Thyroid gland (tissue), 4 donors: ENCODE data around the gene GRAMD4. TPM values are rescaled to one million over a fixed set of nuclear protein-coding genes. Genes with fewer than 3 reads are reported as not detected.

Experiments
- DNase-seq, 2 donors: peaks; one replicate each; pipeline ENCODE4 v3.0.0-alpha.2; 2019
- H3K27ac ChIP-seq, 3 donors: fragments of 200-600 bp; sonication (generic); 1 replicate in 2 of 3; 2 replicates in 1 of 3; pipeline ENCODE4 v1.5.1; 2016 to 2019; ENCODE audit warnings: mild to moderate bottlenecking in 1 of 3, moderate library complexity in 1 of 3
- H3K27me3 ChIP-seq: fragments of 200-600 bp; sonication (generic); one replicate; pipeline ENCODE4 v1.5.1; 2019
- H3K36me3 ChIP-seq, 2 donors: fragments of 200-600 bp; sonication (generic); one replicate each; pipeline ENCODE4 v1.5.1; 2016 to 2019
- H3K4me1 ChIP-seq, 2 donors: fragments of 200-600 bp; sonication (generic); one replicate each; pipeline ENCODE4 v1.5.1; 2017 to 2019
- H3K4me3 ChIP-seq, 3 donors: fragments of 200-600 bp; sonication (generic); replicated peaks in 1 of 3; 1 replicate in 2 of 3; 2 replicates in 1 of 3; pipeline ENCODE4 v1.5.1; 2016; ENCODE audit warnings: mild to moderate bottlenecking in 1 of 3
- H3K9me3 ChIP-seq: fragments of 200-600 bp; sonication (generic); one replicate; pipeline ENCODE4 v1.5.1; 2017
- CTCF ChIP-seq, 6 experiments: fragments of 200-600 bp in 3 of 6; fragments of 450-650 bp in 3 of 6; sonication (generic) in 3 of 6; IDR thresholded peaks; one replicate each; pipeline ENCODE4 v1.5.1; 2016 to 2019; ENCODE audit warnings: antibody characterized with exemption in 6 of 6, mild to moderate bottlenecking in 2 of 6, inconsistent platforms in 1 of 6, moderate library complexity in 1 of 6
- POLR2A ChIP-seq, 2 donors: fragments of 450-650 bp; IDR thresholded peaks; one replicate each; pipeline ENCODE4 v1.6.1; 2017; ENCODE audit warnings: antibody characterized with exemption in 2 of 2, mild to moderate bottlenecking in 2 of 2, moderate library complexity in 1 of 2
- WGBS, 2 donors: methylation state at CpG; one replicate each; pipeline ENCODE4 v1.1.5; 2017; 5-methylcytosine and 5-hydroxymethylcytosine counted together
- intact Hi-C: fragments of 100-400 bp; cut with DNase I; formaldehyde crosslinking; loops from one replicate; pipeline ENCODE4 v1.15.1; 2023
- total RNA-seq, 4 donors: library from RNA; depleted of rRNA; stranded (reverse); fragments of >200 nt; gene quantifications; one replicate each; pipeline ENCODE4 v1.2.3, GENCODE V29; 2016

The GRAMD4 gene
- total RNA-seq, 4 donors from 2014 or later: 33.5 to 193 (median 62.1) TPM

GRCh38 chr22:46613606-46614021 lies 6.6 kb upstream of the GRAMD4 start:
- Histone ChIP-seq H3K9me3 (no peaks in the 10 kb centered on the region), H3K27me3 (no peaks in the 10 kb centered on the region), H3K4me1 (peaks cover 28 to 48% of the 10 kb centered on the region in 2 donors), H3K27ac (no peak overlapping the region), H3K36me3 (no peaks in the 10 kb centered on the region), H3K4me3 (no peak overlapping the region)
- intact Hi-C loops: no loop called here
- DNase-seq: no peak
- 70% methylated on average over 10 to 12 of the region's 13 CpGs for WGBS, 2 donors
- TF ChIP-seq POLR2A (IDR thresholded peaks at IDR 0.05) (no peak), CTCF (IDR thresholded peaks at IDR 0.05) (no peak)

DNA sequence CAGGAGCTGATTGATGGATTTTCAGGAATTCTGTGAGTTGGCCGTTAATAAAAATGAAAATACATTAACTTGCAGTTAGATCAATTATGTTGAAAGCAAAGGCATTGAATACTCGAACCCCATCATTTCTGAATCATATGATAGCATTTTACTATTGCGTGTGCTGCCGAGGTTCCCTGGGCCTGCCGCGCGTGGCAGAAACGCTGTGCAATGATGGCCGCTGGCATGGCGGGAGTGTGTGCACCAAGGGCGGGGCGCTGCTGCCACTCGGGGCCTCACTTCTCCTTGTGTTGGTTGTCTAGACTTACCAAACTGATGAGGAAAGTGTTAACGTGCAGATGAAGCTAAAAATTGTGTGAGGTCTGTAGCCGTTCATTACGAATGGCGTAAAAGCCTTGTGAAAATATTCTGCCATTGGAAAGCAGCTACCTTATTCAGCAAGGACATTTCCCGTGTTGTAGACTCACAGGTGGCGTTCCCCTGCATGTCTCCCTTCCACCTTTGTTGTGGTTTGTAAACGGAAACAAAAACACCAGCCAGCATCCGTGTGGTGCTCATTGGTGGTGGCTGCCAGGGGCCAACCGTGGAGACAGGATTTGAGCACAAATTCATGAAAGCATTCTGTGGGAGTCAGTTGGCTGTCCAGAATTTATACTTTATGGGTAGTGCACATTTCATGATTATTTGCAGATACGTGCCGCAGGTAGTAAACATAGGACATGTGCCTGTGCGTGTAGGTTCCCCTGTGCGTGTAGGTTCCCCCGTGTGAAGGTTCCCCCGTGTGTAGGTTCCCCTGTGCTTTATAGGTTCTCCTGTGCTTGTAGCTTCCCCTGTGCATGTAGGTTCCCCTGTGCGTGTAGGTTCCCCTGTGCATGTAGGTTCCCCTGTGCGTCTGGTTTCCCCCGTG lies 5.9 kb upstream of the GRAMD4 start:
- 84 to 89% methylated on average over 30 to 31 of the region's 31 CpGs for WGBS, 2 donors
- H3K27ac ChIP-seq: no peak overlapping the region
- TF ChIP-seq CTCF (IDR thresholded peaks at IDR 0.05) (no peak), POLR2A (IDR thresholded peaks at IDR 0.05) (no peak)
- intact Hi-C loops: no loop called here
- no peak overlapping the region for H3K4me3 ChIP-seq
- peaks cover 35 to 55% of the 10 kb centered on the region in 2 donors for H3K4me1 ChIP-seq
- H3K9me3 ChIP-seq: no peaks in the 10 kb centered on the region
- DNase-seq: no peak
- no peaks in the 10 kb centered on the region for H3K36me3 ChIP-seq
- H3K27me3 ChIP-seq: no peaks in the 10 kb centered on the region

DNA sequence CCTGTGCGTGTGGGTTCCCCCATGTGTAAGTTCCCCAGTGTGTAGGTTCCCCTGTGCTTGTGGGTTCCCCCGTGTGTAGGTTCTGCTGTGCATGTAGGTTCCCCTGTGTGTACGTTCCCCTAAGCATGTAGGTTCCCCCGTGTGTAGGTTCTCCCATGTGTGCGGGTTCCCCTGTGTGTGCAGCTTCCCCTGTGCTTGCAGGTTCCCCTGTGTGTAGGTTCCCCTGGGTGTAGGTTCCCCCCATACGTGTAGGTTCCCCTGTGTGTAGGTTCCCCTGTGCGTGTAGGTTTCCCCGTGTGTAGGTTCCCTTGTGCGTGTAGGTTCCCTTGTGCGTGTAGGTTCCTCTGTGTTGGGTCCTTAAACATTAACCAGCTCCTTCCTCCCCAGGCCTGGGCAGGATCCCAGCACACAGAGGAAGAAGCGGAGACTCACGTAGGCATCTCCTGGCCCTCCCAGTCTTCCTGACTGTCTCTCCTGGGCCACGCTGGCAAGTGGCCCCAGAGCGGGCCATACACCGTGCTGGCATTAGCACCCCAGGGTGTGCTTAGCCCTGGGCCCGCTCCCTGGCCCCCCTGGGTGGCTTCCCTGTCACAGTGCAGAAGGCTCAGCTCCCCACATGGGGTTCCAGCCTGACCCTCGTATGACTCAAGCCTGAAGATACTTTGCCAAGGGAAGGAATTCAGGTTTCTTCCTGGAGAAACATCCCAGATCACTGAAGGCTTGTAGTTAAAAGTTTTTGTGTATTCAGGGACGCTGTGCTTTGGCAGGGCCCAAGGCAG lies 2.8 kb upstream of the GRAMD4 start:
- intact Hi-C loops: no loop called here
- Histone ChIP-seq H3K36me3 (no peaks in the 10 kb centered on the region), H3K4me1 (peaks cover 57 to 68% of the 10 kb centered on the region in 2 donors), H3K27ac (no peak overlapping the region), H3K4me3 (no peak overlapping the region), H3K27me3 (no peaks in the 10 kb centered on the region), H3K9me3 (no peaks in the 10 kb centered on the region)
- DNase-seq: no peak
- TF ChIP-seq POLR2A (IDR thresholded peaks at IDR 0.05) (no peak), CTCF (IDR thresholded peaks at IDR 0.05) (no peak)
- 80 to 85% methylated on average over 14 to 16 of the region's 18 CpGs for WGBS, 2 donors

GRCh38 chr22:46617986-46618647 lies 2.1 kb upstream of the GRAMD4 start:
- Histone ChIP-seq H3K36me3 (no peaks in the 10 kb centered on the region), H3K4me1 (peaks cover 52 to 62% of the 10 kb centered on the region in 2 donors), H3K27me3 (no peaks in the 10 kb centered on the region), H3K4me3 (no peak overlapping the region), H3K9me3 (no peaks in the 10 kb centered on the region), H3K27ac (no peak overlapping the region)
- 76 to 78% methylated on average over 24 to 29 of the region's 29 CpGs for WGBS, 2 donors
- intact Hi-C loops: no loop called here
- no peak for DNase-seq
- TF ChIP-seq CTCF (IDR thresholded peaks at IDR 0.05): no peak
- no peak for TF ChIP-seq POLR2A (IDR thresholded peaks at IDR 0.05)
